GM23248 (cell line): Measurements from ENCODE around the gene HSD17B2.

Source experiments
- EZH2 ChIP-seq: fragments of 200-600 bp; sonication (generic); IDR thresholded peaks from 2 replicates; pipeline ENCODE4 v1.6.1; 2018; ENCODE audit warnings: antibody characterized with exemption, mild to moderate bottlenecking; ENCODE audit not compliant: insufficient read depth, poor library complexity, severe bottlenecking
- EZH2phosphoT487 ChIP-seq: fragments of 200-600 bp; sonication (generic); IDR thresholded peaks from 2 replicates; pipeline ENCODE4 v1.6.1; 2018; ENCODE audit warnings: antibody characterized with exemption, moderate library complexity, mild to moderate bottlenecking, low read depth; ENCODE audit not compliant: insufficient read depth

GRCh38 chr16:82019535-82019934 is 15.5 kb upstream of the HSD17B2 start:
- no peak for TF ChIP-seq EZH2
- TF ChIP-seq EZH2phosphoT487: no peak
